ENCODE results near the gene GNPTG. TPM values are rescaled to one million over a fixed set of nuclear protein-coding genes. Genes with fewer than 3 reads are reported as not detected.
A peak's percentile ranks its signal among the peaks of the same experiment; 100 is the strongest.

The GNPTG gene
- total RNA-seq, 4 donors from 2014 or later: 53.7 to 84.0 (median 69.5) TPM

- no peak overlapping the region for H3K27ac ChIP-seq
- H3K4me1 ChIP-seq: peaks cover 32% of the 10 kb centered on the region
- H3K4me3 ChIP-seq: peak overlapping the region; percentile 82
- WGBS: 10% methylated on average over 8 of the region's 35 CpGs
- DNase-seq (ENCODE audit: low spot score in 2 of 2): no peak
- TF ChIP-seq POLR2A (IDR thresholded peaks at IDR 0.05): no peak
- no peaks in the 10 kb centered on the region for H3K9me3 ChIP-seq
- H3K27me3 ChIP-seq: no peaks in the 10 kb centered on the region
- H3K36me3 ChIP-seq: peaks cover 33% of the 10 kb centered on the region
Observed at GRCh38 chr16:1311738-1312466, 39.8 kb upstream of the GNPTG start.

GRCh38 chr16:1312467-1312816, 39.3 kb upstream of the GNPTG start:
- H3K27ac ChIP-seq: no peak overlapping the region
- TF ChIP-seq POLR2AphosphoS5 (IDR thresholded peaks at IDR 0.05) (no peak), POLR2A (IDR thresholded peaks at IDR 0.05) (no peak), CTCF (IDR thresholded peaks at IDR 0.05) (no peak), EP300 (IDR thresholded peaks at IDR 0.05) (no peak)
- peaks cover 32% of the 10 kb centered on the region for H3K4me1 ChIP-seq
- H3K4me3 ChIP-seq: peak overlapping the region; percentile 82
- peaks cover 39% of the 10 kb centered on the region for H3K36me3 ChIP-seq
- H3K9me3 ChIP-seq: no peaks in the 10 kb centered on the region
- DNase-seq (ENCODE audit: low spot score in 2 of 2): no peak
- 63% methylated on average over 8 of the region's 16 CpGs for WGBS
- H3K27me3 ChIP-seq: no peaks in the 10 kb centered on the region

- H3K27ac ChIP-seq: no peak overlapping the region
- WGBS: 89% methylated on average over 9 of the region's 15 CpGs
- DNase-seq (ENCODE audit: low spot score in 2 of 2): no peak
- H3K27me3 ChIP-seq: no peaks in the 10 kb centered on the region
- H3K4me1 ChIP-seq: peaks cover 32% of the 10 kb centered on the region
- H3K4me3 ChIP-seq: peak overlapping the region; percentile 82
- H3K9me3 ChIP-seq: no peaks in the 10 kb centered on the region
- TF ChIP-seq CTCF (IDR thresholded peaks at IDR 0.05) (no peak), POLR2AphosphoS5 (IDR thresholded peaks at IDR 0.05) (no peak), EP300 (IDR thresholded peaks at IDR 0.05) (no peak), POLR2A (IDR thresholded peaks at IDR 0.05) (no peak)
- peaks cover 43% of the 10 kb centered on the region for H3K36me3 ChIP-seq
Observed at GRCh38 chr16:1312903-1313302, 38.8 kb upstream of the GNPTG start.

GRCh38 chr16:1313721-1314369, 37.9 kb upstream of the GNPTG start:
- Histone ChIP-seq H3K4me3 (no peak overlapping the region), H3K27ac (no peak overlapping the region), H3K9me3 (no peaks in the 10 kb centered on the region), H3K4me1 (peaks cover 32% of the 10 kb centered on the region), H3K36me3 (peaks cover 53% of the 10 kb centered on the region), H3K27me3 (no peaks in the 10 kb centered on the region)
- WGBS: 88% methylated on average over 33 of the region's 38 CpGs
- no peak for DNase-seq (ENCODE audit: low spot score in 2 of 2)
- no peak for TF ChIP-seq EP300 (IDR thresholded peaks at IDR 0.05)
- no peak for TF ChIP-seq CTCF (IDR thresholded peaks at IDR 0.05)
- TF ChIP-seq POLR2AphosphoS5 (IDR thresholded peaks at IDR 0.05): no peak
- no peak for TF ChIP-seq POLR2A (IDR thresholded peaks at IDR 0.05)

GRCh38 chr16:1314399-1315068, 37.2 kb upstream of the GNPTG start:
- Histone ChIP-seq H3K27me3 (no peaks in the 10 kb centered on the region), H3K36me3 (peaks cover 60% of the 10 kb centered on the region), H3K4me3 (no peak overlapping the region), H3K4me1 (peaks cover 32% of the 10 kb centered on the region), H3K9me3 (no peaks in the 10 kb centered on the region), H3K27ac (no peak overlapping the region)
- TF ChIP-seq CTCF (IDR thresholded peaks at IDR 0.05) (no peak), POLR2A (IDR thresholded peaks at IDR 0.05) (no peak), EP300 (IDR thresholded peaks at IDR 0.05) (no peak), POLR2AphosphoS5 (IDR thresholded peaks at IDR 0.05) (no peak)
- 100% methylated on average over 6 of the region's 28 CpGs for WGBS
- no peak for DNase-seq (ENCODE audit: low spot score in 2 of 2)
